GM12801 (cell line): Measurements from ENCODE around the gene MACROH2A1.

Experiments
- CTCF ChIP-seq: IDR thresholded peaks from one replicate; pipeline ENCODE4 v1.5.1; 2011; ENCODE audit warnings: control low read depth; ENCODE audit not compliant: insufficient read length; ENCODE audit errors: extremely low read depth

Gene MACROH2A1

DNA sequence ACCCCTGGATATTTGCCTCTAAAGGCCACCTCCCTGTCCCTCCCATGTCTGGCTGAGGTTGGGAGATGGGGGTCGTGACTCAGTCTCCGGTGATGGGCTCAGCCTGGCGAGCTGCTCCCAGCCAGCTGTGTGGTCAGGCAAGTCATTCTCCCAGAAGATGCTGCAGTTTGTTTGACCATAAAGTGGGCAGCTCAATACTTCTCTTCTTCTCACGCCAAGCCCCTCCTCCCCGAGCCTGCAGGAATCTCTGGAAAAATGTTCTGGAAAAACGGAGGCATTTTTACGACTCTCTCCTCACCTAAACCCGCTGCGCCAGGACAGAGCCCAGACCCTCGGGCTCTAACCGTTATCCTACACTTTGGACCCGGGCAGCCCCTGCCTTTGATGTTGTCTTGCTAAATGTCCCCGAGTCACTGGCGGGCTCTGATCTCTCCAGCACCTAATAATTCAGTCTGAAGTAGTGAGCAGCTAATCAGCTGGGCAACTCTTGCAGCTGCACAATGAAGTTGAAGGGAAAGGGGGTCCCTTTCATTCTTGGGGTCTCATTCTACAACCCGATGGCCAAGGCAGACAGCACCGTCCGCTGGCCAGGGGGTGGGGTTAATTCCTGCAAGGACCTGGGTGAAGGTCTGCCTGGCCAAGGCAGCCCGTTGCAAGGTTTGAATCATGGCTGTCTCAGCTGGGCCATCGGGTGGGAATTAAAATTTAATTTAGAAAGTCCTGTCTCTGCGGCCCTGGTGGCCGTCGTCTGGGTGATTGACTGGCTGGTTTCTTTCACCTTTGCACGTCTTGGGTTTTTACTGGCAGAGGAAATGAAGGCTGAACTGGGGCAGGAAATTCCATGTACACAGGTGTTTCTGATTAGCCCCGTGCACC is 35.8 kb upstream of the MACROH2A1 start:
- no peak for TF ChIP-seq CTCF

DNA sequence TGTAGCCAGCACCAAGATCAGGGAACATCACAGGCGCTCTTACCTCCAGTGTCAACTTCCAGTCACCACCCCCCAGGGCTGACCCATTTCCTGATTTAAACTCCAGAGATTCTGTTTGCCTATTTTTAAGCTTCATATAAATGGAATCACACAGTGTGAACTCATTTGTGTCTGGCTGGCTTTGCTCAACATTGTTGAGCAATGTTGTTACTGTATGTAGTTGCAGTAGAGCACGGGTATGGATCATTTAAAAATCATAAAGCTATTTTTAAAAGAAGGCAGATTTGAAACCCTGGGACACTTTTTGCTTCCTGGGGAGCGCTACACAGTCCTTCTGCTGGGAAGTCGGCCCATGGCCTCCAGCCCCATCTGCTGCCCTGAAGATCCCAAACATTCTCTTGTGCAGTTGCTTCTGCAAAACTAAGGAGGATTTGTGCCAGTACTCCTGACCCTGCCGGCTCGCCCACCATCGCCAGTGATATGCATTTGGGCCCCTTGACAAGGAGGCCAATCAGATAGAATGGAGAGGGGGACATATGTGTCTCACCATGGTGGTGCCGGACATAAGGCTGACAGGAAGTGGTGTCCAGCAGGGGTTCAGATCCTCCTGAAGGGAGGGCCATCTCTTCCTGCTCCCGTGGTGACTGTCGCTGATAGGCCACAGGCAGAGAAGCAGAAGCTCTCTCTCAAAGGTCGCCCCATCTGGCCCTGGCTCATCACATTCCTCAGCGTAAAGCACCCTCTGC is 34.8 kb upstream of the MACROH2A1 start:
- no peak for TF ChIP-seq CTCF

DNA sequence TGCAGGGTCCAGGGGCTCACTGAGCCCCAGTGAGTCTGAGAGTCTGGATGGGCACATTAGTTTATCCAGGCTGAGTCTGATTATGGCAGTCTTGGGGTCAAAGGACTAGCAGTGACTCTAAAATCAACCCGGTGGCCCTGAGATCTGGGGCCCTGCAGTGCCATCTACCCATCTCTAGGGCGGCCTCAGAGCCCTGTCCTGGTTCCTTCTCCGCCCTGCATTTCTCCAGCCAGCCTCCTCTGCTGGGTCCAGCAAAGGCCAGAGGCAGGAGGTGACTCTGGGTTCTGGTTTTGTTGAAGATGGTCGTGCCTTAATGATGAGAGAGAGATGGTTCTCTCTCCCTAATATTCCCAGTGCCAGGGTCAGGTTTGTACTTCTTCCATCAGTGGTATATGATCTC is 33.1 kb upstream of the MACROH2A1 start:
- TF ChIP-seq CTCF: no peak

DNA sequence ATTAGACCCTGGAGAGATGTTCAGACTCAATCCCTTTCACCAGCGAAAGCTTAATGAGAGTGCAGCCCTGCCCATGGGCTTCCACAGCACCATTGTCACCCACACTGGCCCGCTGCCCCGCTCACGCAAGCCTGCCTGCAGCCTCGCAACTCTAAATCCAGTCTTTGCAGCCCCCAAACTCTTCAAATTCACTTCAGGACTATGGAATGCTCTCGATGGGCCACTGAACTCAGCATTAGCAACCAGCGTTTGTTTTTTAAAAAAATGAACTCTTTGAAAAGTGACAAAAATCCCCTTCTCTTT is 31.1 kb upstream of the MACROH2A1 start:
- TF ChIP-seq CTCF: no peak

- TF ChIP-seq CTCF: no peak
Observed at GRCh38 chr5:135429301-135430134, 30.5 kb upstream of the MACROH2A1 start.

DNA sequence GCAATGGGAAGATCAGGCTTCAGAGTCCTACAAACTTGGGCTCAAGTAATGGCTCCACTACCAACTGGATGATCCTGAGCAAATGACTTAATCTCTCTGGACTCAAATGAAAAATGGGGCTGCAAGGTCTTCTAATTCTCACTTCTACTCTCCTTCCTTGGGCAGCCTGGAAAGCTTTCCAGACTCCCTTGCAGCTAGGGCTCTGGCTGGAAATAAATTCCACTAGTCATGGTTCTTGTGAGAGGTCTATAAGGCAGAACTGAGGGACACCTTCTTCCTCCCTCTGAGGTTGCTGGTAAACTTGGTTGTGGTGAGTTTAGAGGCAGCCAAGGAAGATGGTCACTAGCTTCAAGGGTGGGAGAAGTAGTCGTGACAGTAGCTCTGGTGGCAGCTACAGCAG is 29.6 kb upstream of the MACROH2A1 start:
- TF ChIP-seq CTCF: no peak
